ENCODE results near the gene SPRR2F.
A peak's percentile ranks its signal among the peaks of the same experiment; 100 is the strongest.
"Not testable (repeated sequence)": the region's sequence is repeated elsewhere in the genome, so short reads cannot be mapped to it uniquely, and the experiment has no call there.

Gene SPRR2F, protein sequence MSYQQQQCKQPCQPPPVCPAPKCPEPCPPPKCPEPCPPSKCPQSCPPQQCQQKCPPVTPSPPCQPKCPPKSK

DNA sequence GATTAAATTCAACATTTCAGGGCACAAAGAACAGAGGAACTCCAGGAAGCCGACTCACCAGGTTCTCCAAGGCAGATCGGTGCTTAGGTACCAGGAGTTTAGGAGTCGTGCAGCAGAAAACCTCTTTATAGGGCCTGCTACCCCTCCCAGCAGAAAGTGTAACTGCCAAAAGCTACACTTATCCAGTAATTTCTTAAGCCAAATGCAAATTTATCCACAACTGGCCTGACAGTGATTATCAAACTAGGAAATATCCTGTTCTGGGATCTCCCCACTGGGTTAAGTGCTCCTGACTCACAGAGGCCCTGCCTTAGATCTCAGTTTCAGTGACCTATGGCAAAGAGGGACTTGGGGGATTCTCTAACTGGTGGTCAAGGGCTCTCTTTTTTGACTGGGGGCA lies at the start of gene SPRR2F:
Gene SPRR2F, minus strand, starts transcription at position 101 of the 400 bp plus-strand sequence. CDS start 783 bp downstream, outside the sequence.
- no peak for DNase-seq

DNA sequence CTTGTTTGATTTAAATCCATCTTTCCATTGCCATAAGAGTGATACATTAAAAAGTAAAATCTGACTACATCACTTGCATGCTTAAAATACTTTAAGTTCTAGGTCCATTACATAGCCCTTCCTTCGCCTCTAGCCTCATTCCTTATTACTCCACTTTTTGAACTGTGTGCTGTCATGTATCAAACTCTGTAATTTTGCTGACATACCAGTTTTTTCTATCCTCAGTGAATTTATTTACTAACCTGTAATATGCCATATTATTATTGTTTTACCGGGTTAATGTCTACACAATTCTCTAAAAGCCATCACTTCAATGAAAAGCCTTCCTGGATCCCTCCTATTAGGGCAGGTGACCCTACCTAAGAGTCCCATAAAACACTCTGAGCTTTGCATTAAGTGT lies 42.2 kb upstream of the SPRR2F start:
- DNase-seq = no peak

DNA sequence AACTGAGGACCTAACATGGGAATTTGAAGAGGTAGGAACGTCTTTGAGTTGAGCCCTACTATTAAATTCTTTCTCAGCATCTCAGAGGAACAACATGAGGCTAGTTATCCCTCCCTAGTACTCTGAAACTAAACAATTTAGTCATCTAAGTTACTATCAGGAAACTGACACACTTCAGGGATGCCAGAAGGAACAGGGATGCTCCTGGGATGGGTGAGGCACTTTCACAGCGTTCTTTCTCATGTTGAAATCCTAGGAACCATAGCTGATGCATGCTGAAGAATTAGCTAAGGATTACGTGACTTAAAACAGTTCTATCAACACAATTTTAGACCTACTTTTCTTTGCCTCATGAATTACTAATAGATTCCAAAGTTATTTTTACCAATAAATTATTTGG lies 39.2 kb upstream of the SPRR2F start:
- DNase-seq = no peak

DNA sequence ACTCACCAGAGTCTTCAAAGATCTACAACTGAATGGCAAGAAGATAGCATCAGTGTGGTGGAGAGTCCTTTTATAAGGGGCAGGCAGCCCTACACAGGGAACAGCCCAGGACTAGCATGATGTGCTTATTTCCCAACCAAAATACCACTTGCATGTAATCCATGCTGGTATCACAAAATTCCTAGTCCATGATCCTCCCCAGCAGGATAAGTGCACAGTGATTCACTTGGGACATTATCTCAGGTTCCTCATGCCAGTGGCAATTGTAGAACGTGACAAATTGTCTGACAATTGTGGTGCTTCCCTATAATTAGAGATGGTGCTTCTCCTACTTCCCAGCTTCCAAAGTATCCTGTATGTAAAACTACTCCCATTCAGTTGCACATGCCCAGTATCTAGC lies 37.5 kb upstream of the SPRR2F start, which contains the start of gene SPRR2G:
Gene SPRR2G, minus strand, starts transcription at position 45 of the 400 bp plus-strand sequence. CDS start 780 bp downstream, outside the sequence.
- no peak for DNase-seq

DNA sequence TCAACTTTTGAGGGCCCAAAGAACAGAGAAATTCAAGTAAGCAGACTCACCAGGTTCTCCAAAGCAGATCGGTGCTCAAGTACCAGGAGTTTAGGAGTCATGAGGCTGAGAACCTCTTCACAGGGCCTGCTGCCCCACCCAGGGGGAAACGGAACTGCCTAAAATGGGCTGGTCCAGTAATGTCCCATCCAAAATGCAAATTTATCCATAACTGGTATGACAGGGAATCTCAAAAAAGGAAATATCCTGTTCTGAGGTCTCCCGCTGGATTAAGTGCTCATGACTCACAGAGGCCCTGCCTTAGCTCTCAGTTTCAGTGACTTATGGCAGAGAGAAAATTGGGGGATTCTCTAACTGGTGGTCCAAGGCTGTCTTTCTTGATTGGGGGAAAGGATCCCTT lies 28.1 kb upstream of the SPRR2F start:
- no peak for DNase-seq

DNA sequence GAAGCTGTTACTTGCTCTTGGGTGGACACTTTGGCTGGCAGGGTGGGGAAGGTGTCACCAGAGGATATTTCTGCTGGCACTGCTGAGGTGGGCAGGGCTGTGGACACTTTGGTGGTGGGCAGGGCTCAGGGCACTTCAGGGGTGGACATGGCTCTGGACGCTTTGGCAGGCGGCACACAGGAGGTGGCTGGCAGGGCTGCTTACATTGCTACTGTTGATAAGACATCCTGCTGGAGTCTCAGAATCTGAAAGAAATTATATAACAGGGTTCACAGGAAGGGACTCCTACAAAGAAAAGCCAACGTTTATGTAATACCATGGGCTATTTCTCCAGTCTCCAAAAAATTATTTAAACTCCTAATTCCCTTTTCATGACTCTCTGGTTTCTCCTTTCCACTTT lies 27.2 kb upstream of the SPRR2F start:
- DNase-seq = no peak

DNA sequence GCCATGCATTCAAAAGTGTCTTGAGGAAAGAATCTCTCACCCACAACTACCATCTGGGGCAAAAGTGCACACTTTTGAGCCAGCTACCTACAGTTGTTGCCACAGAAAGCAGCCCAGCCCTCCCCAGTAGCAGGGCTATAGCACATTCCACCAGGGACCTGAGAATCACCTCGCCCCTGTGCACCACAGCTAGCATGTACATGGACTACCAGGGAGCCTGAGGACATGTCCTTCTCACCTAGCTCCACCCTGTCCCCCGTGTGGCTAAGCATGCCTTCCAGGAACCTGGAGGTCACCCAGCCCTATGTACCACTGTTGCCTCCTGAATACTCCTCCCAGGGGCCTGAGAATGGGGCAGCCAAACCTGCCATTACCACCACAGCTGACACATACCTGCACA lies 20.4 kb upstream of the SPRR2F start:
- DNase-seq = no peak

DNA sequence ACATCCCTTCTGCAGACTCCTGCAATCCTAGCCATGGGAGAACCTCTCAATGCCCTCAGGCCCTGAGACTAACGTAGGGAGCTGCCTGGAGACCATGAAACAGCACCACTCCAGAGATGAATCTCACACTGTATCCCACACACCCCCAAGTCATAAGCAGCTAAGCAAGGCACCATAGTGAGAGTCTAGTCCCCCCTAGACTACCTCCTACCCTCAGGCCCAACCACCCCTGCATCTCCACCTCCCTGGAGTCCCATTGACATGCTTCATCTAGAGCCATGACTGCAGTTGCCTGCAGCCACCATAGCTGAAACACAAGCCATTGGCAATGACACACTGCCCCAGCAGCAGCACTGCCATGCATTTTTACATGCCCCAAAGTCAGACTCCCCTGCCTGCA lies 20.0 kb upstream of the SPRR2F start:
- DNase-seq = no peak

DNA sequence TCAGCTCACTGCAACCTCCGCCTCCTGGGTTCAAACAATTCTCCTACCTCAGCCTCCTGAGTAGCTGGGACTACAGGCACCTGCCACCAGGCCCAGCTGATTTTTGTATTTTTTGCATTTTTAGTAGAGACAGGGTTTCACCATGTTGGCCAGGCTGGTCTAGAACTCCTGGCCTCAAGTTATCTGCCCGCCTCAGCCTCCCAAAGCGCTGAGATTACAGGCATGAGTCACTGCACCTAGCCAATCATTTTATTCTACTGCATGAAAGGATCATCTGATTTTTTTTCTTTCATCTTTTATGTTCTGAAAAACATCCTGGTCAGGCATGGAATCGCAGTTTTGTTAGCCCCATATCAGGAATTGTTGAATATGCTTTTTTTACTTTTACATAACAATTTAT lies 15.4 kb upstream of the SPRR2F start:
- DNase-seq = not testable (repeated sequence)

DNA sequence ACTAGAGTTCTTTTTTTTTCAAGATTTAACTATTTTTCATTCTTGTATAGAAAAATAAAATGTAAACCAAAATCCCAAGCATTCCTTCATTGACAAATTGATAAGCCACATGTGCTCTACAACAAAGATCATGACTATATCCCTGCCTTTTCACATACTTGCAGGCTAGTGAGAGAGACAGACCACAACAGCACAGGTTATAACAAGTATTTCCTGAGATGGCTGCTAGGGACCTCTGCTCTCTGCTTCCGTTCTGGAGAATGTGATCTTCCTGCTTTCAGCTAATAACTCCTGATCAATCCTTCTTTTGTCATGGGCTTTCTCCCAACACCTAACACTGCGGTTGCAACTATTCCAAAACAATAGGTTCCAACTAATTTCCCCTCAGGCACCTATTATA lies 14.0 kb upstream of the SPRR2F start:
- no peak for DNase-seq

DNA sequence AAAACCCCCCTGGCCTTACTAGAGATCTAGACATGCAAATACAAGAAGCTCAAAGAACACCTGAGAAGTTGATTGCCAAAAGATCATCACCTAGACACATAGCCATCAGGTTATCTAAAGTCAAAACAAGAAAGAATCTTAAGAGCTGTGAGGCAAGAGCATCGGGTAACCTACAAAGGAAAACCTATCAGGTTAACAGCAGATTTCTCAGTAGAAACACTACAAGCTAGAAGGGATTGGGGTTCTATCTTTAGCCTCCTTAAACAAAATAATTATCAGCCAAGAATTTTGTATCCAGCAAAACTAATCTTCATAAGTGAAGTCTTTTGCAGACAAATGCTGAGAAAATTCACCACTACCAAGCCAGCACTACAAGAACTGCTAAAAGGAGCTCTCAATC lies 12.2 kb upstream of the SPRR2F start:
- no peak for DNase-seq

DNA sequence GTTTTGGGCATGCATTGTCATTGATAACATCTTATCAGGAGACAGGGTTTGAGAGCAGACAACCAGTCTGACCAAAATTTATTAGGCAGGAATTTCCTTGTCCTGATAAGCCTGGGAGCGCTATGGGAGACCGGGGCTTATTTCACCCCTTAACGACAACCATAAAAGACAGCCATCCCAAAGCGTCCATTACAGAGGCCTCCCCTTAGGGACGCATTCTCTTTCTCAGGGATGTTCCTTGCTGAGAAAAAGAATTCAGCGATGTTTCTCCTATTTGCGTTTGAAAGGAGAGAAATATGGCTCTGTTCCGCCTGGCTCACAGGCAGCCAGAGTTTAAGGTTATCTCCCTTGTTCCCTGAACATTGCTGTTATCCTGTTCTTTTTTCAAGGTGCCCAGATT lies 10.5 kb upstream of the SPRR2F start:
- not testable (repeated sequence) for DNase-seq

DNA sequence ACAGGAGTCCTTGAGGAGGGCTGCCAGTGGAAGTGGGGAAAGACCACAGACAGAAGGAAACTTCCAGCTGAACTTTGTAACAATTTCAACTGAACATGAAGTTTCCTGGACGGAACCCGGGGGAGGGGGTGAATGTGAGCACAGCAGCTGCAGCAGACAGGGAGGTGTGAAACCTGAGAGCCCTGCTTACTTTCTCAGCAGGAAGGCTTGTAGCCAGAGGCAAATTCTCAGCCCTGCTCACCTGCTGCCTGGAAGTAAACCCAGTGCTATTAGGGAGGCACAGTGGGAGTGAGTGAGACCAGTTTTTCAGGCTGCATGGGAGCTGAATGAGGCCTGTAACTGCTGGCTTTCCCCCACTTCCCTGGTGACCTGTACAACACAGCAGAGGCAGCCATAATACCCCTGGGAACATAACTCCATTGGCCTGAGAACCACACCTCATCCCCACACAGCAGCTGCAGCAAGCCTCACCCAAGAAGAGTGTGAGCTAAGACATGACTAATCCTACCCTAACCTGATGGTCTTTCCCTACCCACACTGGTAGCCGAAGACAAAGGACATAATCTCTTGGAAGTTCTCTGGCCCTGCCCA lies 9.6 kb upstream of the SPRR2F start:
- DNase-seq = peak; percentile 98 to 100

DNA sequence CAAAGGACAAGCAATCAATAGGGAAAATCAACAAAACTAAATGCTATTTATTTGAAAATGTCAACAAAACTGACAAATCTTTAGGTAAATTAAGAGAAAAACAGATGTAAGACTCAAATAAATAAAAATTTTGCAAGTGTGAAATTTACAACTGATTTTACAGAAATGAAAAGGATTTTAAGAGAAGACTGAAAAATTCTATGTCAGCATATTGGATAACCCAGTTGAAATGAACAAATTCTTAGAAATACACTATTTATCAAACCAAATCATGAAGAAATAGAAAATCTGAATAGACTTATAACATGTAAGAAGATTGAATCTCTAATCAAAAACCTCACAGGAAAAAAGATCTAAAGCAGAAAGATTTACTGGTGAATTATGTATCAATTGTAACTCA lies 7.6 kb upstream of the SPRR2F start:
- DNase-seq = no peak

DNA sequence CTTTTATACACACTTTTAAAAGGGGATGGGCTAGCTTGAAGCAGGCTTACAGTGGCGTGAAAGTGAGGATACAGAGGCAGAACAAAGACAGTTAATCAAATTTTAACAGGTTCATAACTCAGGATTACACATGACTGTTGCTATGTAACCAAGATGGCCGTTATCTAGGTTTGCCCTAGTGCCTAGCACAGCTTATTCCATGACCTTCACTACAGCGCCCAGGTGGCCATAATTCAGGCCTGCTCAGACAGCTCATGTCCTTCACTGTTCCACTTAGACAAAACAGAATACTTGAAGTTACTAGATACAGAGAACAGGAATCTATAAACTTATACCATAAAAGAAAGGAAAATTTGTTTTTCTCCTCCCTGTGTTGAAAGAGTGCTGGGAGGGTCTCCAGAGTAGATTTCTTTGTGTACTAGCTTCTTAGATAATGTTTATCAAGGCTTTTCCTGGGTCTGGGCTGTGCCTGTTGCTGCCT lies 6.2 kb upstream of the SPRR2F start:
- no peak for DNase-seq

DNA sequence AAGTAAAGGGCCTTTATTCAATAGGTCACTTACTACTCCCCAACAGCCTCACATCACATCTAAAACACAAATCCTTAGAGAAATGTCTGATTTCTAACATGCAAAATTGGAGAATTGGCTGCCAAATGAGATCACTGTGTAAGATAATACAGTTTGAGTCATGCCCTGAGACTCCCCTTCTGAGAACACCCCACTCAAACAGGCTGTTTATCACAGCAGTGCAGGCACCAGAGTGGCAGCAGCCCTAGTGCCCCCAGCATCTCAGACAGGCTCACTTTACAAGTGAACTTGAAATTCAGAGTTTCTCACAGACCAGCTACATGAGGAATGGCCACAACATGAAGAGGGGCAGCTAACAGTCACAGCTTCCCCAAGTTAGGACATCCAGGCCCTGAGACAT lies 1.9 kb upstream of the SPRR2F start:
- not testable (repeated sequence) for DNase-seq

DNA sequence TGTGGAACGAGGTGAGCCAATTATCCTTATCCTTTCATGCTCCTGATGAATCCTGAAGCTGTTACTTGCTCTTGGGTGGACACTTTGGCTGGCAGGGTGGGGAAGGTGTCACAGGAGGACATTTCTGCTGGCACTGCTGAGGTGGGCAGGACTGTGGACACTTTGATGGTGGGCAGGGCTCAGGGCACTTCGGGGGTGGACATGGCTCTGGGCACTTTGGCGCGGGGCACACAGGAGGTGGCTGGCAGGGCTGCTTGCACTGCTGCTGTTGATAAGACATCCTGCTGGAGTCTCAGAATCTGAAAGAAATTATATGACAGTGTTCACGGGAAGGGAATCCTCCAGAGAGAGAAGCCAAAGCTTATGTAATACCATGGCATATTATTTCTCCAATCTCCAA lies 862 bp downstream of the SPRR2F start:
- DNase-seq = not testable (repeated sequence)

DNA sequence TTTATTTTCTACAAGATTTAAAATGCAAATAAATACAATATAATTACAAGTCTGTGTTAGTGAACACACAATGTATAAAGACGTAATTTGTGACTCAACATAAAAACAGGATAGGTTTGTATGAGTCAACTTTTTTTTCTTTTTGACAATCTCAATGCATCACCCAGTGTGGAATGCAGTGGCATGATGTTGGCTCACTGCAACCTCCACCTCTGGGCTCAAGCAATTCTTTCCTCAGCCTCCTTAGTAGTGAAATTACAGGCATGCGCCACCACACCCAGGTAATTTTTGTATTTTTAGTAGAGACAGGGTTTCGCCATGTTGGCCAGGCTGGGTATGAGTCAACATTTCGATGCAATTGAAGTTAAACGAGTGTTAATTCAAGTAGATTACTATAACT lies 13.1 kb downstream of the SPRR2F start:
- DNase-seq = no peak

DNA sequence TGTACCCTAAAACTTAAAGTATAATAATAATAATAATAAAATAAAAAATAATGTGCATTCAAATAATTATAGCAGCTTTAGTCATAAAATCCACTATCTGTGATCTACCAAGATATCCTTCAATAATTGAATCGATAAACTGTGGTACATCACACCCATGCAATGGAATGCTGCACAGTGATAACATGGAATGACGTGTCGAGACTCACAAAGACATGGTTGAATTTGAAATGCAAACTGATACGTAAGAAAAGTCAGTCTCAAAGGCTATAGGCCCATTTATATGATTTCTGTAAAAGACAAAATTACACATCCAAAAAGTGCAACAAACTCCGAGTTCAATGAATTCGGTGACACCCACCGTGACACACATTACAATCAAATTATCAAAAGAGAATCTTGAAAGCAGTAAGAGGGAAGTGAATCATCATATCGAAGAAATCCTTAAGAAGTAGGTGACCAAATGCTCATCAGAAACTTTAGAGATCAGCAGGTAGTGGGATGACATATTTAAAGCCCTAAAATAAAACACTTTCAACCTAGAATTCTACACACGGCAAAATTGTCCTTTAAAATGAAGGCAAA lies 13.8 kb downstream of the SPRR2F start:
- DNase-seq = no peak

DNA sequence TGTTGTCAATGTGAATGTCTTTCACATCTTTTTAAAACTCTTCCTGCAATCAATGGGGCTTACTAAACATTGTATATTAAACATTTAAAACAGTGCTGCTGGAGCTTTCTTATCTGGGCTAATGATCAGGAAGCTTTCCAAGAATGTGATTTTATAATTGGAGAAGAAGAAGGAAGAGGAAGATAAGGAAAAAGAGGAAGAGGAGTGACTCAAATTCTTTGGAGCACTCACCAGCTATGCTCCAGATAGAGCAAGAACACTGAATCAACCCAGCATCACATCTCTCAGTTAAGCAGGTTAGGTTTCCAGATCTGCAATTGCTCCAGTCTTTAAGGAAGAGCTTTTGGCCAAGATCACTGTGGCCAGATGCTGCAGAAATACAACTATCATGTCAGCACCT lies 17.6 kb downstream of the SPRR2F start:
- DNase-seq = no peak

DNA sequence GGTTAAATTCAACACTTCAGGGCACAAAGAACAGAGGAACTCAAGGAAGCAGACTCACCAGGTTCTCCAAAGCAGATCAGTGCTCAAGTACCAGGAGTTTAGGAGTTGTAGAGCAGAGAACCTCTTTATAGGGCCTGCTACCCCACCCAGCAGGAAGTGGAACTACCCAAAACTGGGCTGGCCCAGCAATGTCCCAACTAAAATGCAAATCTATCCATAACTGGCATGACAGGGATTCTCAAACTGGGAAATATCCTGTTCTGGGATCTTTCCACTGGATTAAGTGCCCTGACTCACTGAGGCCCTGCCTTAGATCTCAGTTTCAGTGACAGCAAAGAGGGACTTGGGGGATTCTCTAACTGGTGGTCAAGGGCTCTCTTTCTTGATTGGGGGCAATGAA lies 18.9 kb downstream of the SPRR2F start, which contains the start of gene SPRR2E:
Gene SPRR2E, minus strand, starts transcription at position 101 of the 400 bp plus-strand sequence. CDS start 775 bp downstream, outside the sequence.
- DNase-seq = no peak

DNA sequence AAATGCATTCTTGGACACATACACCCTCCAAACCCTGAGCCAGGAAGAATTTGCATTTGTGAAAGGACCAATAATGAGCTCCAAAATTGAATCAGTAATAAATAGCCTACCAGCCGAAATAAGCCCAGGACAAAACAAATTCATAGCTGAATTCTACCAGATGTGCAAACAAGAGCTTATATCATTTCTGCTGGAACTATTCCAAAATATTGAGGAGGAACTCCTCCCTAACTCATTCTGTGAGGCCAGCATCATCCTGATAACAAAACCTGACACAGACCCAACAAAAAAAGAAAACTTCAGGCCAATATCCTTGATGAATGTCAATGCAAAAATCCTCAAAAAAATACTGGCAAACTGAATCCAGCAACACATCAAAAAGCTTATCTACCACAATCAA lies 25.7 kb downstream of the SPRR2F start:
- no peak for DNase-seq

DNA sequence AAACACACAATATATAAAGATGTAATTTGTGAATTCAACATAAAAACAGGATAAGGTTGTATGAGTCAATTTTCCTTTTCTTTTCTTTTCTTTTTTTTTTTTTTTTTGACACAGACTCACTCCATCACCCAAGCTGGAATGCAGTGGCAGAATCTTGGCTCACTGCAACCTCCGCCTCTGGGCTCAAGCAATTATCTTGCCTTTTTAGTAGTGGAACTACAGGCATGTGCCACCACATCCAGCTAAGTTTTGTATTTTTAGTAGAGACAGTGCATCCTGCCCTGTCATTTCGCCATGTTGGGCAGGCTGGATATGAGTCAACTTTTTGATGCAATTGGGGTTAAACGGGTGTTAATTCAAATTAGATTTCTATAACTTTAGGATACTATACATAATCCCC lies 31.6 kb downstream of the SPRR2F start:
- DNase-seq = no peak

All from NCI-H2081 (cell line).